Smooth muscle cell (in vitro differentiated cells): ENCODE data around the gene VAT1. TPM values are rescaled to one million over a fixed set of nuclear protein-coding genes. Genes with fewer than 3 reads are reported as not detected.

Experiments used
- DNase-seq: peaks from one replicate; lab custom pipeline; 2025; ENCODE audit not compliant: unreplicated experiment; lab: John Stamatoyannopoulos, UW
- H2AFZ ChIP-seq: fragments of 200-600 bp; sonication (generic); 2 replicates; pipeline ENCODE4 v1.6.0; 2016; ENCODE audit warnings: antibody characterized with exemption, low read depth, mild to moderate bottlenecking
- H3F3A ChIP-seq: fragments of 200-600 bp; sonication (generic); 2 replicates; pipeline ENCODE4 v1.6.0; 2017; ENCODE audit warnings: antibody characterized with exemption, low read depth
- H3K27ac ChIP-seq: fragments of 200-600 bp; sonication (generic); 2 replicates; pipeline ENCODE4 v1.5.1; 2016; ENCODE audit warnings: low read depth, mild to moderate bottlenecking
- H3K27me3 ChIP-seq: fragments of 200-600 bp; sonication (generic); 2 replicates; pipeline ENCODE4 v1.6.1; 2016; ENCODE audit warnings: low read depth, mild to moderate bottlenecking
- H3K36me3 ChIP-seq: fragments of 200-600 bp; sonication (generic); 2 replicates; pipeline ENCODE4 v1.5.1; 2016; ENCODE audit warnings: low read depth
- H3K4me1 ChIP-seq: fragments of 200-600 bp; sonication (generic); 2 replicates; pipeline ENCODE4 v1.5.1; 2016; ENCODE audit warnings: low read depth
- H3K4me2 ChIP-seq: fragments of 200-600 bp; sonication (generic); 2 replicates; pipeline ENCODE4 v1.6.0; 2016; ENCODE audit warnings: mild to moderate bottlenecking
- H3K4me3 ChIP-seq: fragments of 200-600 bp; sonication (generic); 2 replicates; pipeline ENCODE4 v1.5.1; 2016; ENCODE audit warnings: mild to moderate bottlenecking
- H3K79me2 ChIP-seq: fragments of 200-600 bp; sonication (generic); 2 replicates; pipeline ENCODE4 v1.6.0; 2016; ENCODE audit warnings: low read depth, mild to moderate bottlenecking
- H3K9ac ChIP-seq: fragments of 200-600 bp; sonication (generic); 2 replicates; pipeline ENCODE4 v1.6.0; 2016; ENCODE audit warnings: low read depth
- H3K9me3 ChIP-seq: fragments of 200-600 bp; sonication (generic); replicated peaks from 2 replicates; pipeline ENCODE4 v1.5.1; 2016; ENCODE audit warnings: low read depth
- H4K20me1 ChIP-seq: fragments of 200-600 bp; sonication (generic); 2 replicates; pipeline ENCODE4 v1.6.0; 2016; ENCODE audit warnings: low read depth
- CTCF ChIP-seq: fragments of 200-600 bp; sonication (generic); IDR thresholded peaks from 2 replicates; pipeline ENCODE4 v1.5.1; 2017; ENCODE audit warnings: borderline replicate concordance, mild to moderate bottlenecking, antibody characterized with exemption; ENCODE audit not compliant: insufficient read depth, poor library complexity, severe bottlenecking
- WGBS: methylation state at CpG from one replicate; pipeline ENCODE4 v1.1.7; 2016; ENCODE audit warnings: low lambda C conversion rate; 5-methylcytosine and 5-hydroxymethylcytosine counted together
- polyA plus RNA-seq: library from polyadenylated mRNA; unstranded; fragments of >200 nt; fragmentation: Nextera tagmentation; extraction: Ambion mirVana; gene quantifications from 2 replicates; pipeline ENCODE4 v1.2.1, GENCODE V29; 2016
- total RNA-seq: library from RNA; depleted of rRNA; stranded (reverse); fragments of >200 nt; gene quantifications from 2 replicates; pipeline ENCODE4 v1.2.3, GENCODE V29; 2014

The VAT1 gene
- total and polyA plus RNA-seq, 2 experiments from 2014 or later: 146 to 229 TPM

GRCh38 chr17:42992872-42993271 lies 29.3 kb downstream of the VAT1 start:
- H3K4me3 ChIP-seq: no peak overlapping the region
- no peaks in the 10 kb centered on the region for H3K9me3 ChIP-seq
- peaks cover 10% of the 10 kb centered on the region for H3K36me3 ChIP-seq
- WGBS: 94% methylated on average over 5 of the region's 5 CpGs
- H3K27me3 ChIP-seq: no peaks in the 10 kb centered on the region
- H3K27ac ChIP-seq: no peak overlapping the region
- H3K9ac ChIP-seq: no peak overlapping the region
- peaks cover 9% of the 10 kb centered on the region for H3F3A ChIP-seq
- H2AFZ ChIP-seq: no peak overlapping the region
- H3K79me2 ChIP-seq: no peaks in the 10 kb centered on the region
- no peak overlapping the region for H3K4me2 ChIP-seq
- no peaks in the 10 kb centered on the region for H3K4me1 ChIP-seq
- DNase-seq: no peak
- no peak for TF ChIP-seq CTCF
- H4K20me1 ChIP-seq: no peaks in the 10 kb centered on the region

GRCh38 chr17:42991471-42991870 lies 30.7 kb downstream of the VAT1 start:
- Histone ChIP-seq H3K4me3 (no peak overlapping the region), H3K36me3 (peaks cover 22% of the 10 kb centered on the region), H3K4me2 (no peak overlapping the region), H3K27ac (no peak overlapping the region), H4K20me1 (no peaks in the 10 kb centered on the region), H3K9me3 (no peaks in the 10 kb centered on the region), H3K79me2 (no peaks in the 10 kb centered on the region), H2AFZ (no peak overlapping the region), H3F3A (peaks cover 9% of the 10 kb centered on the region), H3K27me3 (no peaks in the 10 kb centered on the region), H3K9ac (no peak overlapping the region), H3K4me1 (no peaks in the 10 kb centered on the region)
- no peak for TF ChIP-seq CTCF
- DNase-seq: no peak
- WGBS: 97% methylated on average over 6 of the region's 6 CpGs

GRCh38 chr17:42989726-42990652 lies 32.2 kb downstream of the VAT1 start:
- Histone ChIP-seq H3K27ac (peak overlapping the region; percentile 4), H3K4me3 (no peak overlapping the region), H2AFZ (no peak overlapping the region), H3K9ac (no peak overlapping the region), H3F3A (peaks cover 9% of the 10 kb centered on the region), H4K20me1 (peaks cover 6% of the 10 kb centered on the region), H3K4me1 (no peaks in the 10 kb centered on the region), H3K27me3 (no peaks in the 10 kb centered on the region), H3K4me2 (no peak overlapping the region), H3K36me3 (peaks cover 22% of the 10 kb centered on the region), H3K79me2 (peaks cover under 1% of the 10 kb centered on the region), H3K9me3 (no peaks in the 10 kb centered on the region)
- 93% methylated on average over 6 of the region's 6 CpGs for WGBS
- no peak for TF ChIP-seq CTCF
- DNase-seq: no peak
